GM03348 (cell line): ENCODE data around the gene DCST2.

ENCODE experiments used
- DNase-seq: peaks from one replicate; pipeline ENCODE4 v3.0.0; 2012; ENCODE audit warnings: low spot score

Gene DCST2

DNA sequence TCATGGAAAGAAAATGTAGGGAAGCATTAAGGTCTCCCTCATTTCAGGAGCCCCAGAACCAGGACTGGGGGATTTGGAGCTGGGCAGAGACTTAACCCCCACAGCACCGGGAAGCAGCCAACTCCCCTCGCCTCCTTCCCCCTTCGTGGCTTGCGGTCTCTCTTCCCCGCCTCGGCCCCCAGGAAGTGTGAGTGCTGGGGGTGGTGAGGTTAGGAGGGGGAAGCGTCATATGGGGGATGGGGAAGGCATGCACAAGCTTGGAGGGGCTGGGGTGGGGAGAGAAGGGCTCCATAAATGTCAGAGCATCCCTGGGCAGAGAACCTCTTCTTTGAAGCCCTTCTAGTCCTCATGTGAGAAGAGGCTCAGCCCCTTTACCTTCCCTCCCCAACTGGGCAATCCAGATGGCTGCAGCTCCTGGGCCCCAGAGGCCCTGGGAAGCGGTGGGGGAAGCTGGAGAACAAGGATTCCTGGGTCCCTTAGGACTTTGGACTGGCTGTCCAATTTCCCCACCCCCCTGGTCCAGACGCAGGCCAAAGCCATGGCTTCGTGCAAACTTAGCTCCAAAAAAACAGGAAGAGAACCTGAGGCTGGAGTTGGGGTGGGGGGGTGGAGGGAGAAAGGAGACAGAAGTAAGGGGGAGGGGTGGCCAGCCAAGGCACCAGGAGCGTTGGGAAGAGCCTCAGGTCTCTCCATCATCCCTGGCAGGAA is 23.2 kb downstream of the DCST2 start:
- no peak for DNase-seq

DNA sequence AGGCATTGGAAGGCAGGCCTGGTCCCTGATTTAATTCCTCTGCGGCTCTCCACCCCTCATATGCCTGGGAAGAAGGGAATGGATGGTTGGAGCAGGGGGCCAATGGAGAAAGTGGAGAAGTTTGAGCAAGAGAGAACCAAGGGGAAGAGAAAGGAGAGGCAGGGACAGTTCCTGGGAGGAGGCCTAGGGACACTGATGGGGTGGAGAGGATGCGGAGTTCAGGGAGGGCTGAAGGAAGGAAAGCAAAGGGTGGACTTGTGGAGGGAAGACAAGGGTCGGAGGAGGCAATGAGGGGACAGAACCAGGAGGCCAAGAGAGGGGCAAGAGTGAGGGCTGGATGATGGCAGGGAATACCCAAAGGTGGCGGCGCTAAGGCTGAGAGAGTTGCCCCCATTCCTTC is 23.8 kb downstream of the DCST2 start:
- DNase-seq = no peak

- no peak for DNase-seq
These were observed 24.3 kb downstream of the DCST2 start for GRCh38 chr1:155009221-155009711.

GRCh38 chr1:155008015-155008941 is 25.3 kb downstream of the DCST2 start:
- no peak for DNase-seq

- no peak for DNase-seq
These were observed 26.2 kb downstream of the DCST2 start for GRCh38 chr1:155007251-155007828.

- DNase-seq = no peak
These were observed 26.9 kb downstream of the DCST2 start for GRCh38 chr1:155006601-155007101.

DNA sequence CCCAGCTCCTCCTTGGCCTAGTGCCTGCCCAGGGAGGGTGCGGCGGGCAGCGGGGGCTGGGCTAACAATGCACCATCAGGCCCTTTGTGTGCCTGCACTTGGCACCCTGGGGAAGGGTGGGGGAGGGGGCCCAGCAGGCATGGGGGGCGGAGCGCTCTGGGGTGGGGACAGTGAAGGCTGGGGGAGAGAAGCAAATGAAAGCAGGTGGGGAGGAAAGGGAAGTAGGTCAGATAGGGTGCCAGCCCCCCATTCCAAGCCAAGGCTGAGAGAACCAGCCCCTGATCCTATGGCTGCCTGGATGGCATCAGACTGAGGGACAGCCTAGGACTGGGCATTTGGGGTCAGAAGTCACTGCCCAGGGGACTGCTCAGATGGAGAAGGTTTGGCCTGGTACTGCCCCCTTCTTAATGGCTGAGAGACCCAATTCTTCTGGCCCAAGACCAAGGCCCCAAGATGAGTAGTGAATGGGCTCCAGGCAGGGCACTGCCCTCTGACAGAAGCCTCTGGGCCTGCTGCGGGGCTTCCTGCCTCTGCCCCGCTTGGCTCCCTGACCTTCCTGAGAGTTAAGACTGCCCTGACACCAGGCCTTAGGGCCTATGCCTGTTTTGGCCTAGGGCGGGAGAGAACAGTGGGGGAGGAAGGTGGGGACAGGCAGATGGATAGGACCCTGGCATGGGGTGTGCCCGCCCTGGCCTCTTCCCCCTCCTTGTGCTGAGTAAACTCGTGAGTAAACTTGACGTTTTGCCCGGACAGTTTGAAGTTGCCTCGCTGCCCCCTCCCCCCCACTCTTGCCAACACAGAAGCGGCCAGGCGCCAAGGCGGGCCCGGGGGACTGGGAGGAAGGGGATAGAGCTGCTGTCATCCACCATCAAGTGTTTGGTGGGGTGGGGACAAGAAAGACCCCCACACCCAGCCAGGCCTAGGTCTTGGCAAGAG is 28.2 kb downstream of the DCST2 start:
- peak; percentile 44 for DNase-seq

GRCh38 chr1:155004352-155005075 is 29.1 kb downstream of the DCST2 start:
- DNase-seq = no peak

- DNase-seq = peak; percentile 82
These were observed 29.7 kb downstream of the DCST2 start for GRCh38 chr1:155003766-155004351.

DNA sequence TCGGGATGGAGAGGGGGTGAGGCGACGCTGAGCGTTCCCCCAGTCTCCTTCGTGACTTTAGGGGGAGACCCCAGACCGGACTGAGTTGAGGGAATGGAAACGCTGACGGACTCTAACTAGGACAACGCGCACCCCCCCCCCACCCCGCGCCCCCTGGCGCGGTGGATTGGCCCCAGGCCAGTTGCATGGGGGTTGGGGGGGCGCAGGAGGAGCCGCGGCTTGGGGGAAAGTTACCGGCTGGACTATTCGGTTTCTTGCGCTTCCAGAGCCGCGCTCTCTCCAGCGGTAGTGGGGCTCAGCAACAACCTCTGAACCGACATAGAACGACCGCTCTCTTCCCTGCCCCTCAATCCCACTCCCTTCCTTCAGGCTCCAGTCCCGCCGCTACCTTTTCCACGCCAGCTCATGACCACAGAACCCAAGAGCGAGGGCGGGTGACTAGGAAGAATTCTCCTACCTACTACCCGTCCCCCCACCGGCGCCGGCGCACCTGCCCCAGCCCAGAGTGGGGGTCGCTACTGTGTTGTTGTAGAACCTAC is 30.3 kb downstream of the DCST2 start:
- no peak for DNase-seq

DNA sequence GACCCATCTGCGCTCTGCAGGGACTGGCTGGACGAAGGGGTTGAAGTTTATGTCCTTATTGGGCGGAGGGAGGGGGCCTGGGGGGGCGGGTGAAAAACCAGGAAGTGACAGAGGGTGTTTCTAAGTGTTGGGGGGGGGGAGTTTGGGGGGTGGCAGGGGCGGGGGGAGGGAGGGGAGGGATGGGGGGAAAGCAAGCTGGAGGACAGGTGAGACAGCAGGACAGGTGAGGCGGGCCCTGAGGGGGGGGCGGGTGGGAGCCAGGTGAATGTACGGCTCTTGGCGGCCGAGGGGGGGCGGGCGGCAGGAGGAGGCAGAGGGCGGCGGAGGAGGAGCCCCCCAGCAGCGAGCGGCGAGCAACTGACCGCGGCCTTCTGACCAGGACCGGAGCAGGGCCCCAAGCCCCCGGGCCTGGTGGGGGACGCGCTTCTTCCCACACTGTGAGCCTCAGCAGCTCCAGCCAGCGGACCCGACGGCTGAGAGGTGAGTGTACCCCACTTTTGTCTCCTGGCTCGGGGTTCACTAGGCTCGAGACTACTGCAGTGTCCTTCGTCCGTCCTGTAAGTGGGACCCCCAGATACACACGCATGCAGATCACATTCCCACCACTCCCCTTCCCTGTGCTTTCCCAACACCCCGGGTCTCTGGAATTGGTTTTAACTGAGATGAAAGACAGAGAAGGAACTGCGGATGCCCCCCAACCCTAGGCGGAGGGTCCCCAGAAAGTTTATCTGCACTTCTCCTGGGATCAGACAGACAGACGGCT is 30.9 kb downstream of the DCST2 start, which contains the start of gene ZBTB7B:
TSS of gene ZBTB7B (plus strand) at position 339 of the 763 bp plus-strand sequence. CDS start 11,859 bp downstream, outside the sequence.
- DNase-seq = peak; percentile 81

DNA sequence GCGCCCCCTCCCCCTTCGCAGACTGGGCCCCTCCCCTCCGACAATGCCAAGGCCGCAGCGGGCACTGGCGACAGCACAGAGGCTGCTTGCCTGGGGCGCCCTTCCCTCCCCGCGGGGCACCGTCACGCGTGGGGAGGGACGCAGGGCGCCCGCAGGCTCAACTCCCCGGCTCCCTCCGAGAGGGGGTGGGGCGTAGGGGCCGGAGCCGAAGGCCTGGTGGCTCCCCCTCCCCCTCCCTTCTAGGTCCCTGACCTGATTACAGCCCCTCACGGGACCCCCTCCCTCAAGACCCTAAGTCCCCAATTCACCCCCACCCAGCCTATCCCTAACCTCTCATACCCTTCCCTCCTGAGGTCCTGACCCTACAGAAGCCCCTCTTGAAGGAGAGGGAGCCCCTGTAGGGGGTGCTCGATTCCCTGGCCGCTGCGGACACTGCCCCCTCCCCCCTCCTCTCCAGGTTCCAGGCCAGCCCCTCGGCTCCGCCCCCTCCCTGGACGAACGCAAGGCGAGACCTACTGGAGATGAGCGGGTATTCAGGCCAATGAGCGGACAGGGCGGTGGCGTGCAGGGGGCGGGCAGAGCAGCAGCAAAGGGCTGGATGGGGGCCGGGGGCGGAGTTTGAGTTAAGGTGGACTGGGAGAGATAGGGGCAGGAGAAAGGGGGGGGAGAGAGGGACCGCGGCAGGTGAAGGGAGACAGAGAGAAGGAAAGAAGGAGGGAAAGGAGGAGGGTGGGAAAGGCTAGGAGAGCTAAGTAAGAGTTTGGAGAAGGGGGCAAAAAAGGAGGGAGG is 31.7 kb downstream of the DCST2 start:
- peak; percentile 100 for DNase-seq

DNA sequence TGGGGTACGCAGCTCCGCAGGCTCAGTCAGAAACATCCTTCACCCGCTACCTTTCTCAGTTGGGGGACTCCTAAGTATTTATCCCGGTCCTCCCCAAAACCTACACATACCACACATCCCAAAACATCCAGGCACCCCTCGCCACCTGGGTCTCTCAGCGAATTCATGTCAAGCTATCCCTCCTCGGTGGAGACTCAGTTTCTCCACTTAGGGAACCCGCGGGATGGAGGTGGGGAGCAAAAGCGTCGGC is 32.2 kb downstream of the DCST2 start:
- DNase-seq = no peak

DNA sequence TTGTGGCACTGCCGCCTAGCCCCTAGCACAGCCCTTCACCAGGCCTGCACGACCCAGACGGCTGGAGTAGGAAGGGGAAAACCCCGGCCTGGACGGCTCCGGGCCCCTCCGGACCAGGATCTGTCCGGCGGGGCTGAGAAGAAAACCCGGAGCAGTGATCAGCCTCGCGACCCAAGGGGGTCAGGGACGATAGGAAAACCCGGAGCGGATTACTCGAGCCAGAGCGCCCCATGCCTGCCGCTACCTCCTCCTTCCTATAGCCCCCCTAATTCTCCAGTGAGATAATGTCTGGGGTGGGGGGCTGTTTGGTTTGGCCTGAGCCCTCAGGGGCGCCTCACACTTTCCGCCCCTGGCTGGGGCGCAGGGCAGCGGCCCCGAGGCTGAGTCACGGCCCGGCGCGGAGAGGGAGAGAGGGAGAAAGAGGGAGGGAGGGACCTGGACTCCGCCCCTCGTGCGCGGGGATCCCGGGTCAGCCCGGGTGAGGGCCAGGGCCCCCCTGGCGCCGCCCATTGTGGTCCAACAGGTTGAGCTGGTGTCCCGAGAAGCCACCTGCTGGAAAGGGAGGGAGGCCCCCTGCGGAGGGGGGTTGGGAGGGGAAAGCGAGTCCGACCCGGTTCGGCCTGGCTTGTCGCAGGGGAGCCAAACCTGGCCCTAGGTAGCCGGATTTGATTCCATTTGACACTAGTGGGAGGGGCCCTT is 32.7 kb downstream of the DCST2 start:
- DNase-seq = peak; percentile 89

DNA sequence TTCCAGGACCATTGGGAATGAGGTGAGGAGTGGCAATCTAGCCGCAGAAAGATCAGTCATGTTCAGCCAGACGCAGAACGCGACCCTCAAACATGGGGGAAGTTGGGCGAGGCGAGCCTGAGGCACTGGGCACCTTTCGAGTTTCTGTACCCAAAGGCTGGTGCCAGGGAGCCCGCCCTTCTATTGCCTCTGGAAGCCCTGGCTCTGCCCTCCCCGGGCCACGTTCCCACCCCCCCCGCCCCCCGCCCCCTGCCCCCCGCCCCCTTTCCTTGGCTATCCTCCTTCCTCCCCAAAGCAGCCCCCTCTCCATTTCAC is 33.2 kb downstream of the DCST2 start:
- DNase-seq = no peak

- no peak for DNase-seq
These were observed 33.8 kb downstream of the DCST2 start for GRCh38 chr1:154999571-155000410.
